GM13977 (cell line): ENCODE results near the gene ERN1.
"Not testable (repeated sequence)": the region's sequence is repeated elsewhere in the genome, so short reads cannot be mapped to it uniquely, and the experiment has no call there.

Experiments
- DNase-seq: peaks from one replicate; pipeline ENCODE4 v3.0.0; 2012; ENCODE audit warnings: low spot score
- in situ Hi-C: fragments of 300-500 bp; cut with MboI; formaldehyde crosslinking; loops from one replicate; pipeline ENCODE4 v1.12.0; 2022; ENCODE audit warnings: low sequenced_read_pairs, low pct_unique_long_range_greater_than_20kb, mixed read lengths, inconsistent platforms; ENCODE audit not compliant: unreplicated experiment
- TF ChIP-seq, protein P1 (sequence below): IDR thresholded peaks from 2 replicates; pipeline ENCODE4 v1.5.1; 2012; ENCODE audit warnings: mild to moderate bottlenecking, control low read depth; ENCODE audit not compliant: insufficient read depth; ENCODE audit errors: extremely low read depth, missing control alignments

The ERN1 gene

DNA sequence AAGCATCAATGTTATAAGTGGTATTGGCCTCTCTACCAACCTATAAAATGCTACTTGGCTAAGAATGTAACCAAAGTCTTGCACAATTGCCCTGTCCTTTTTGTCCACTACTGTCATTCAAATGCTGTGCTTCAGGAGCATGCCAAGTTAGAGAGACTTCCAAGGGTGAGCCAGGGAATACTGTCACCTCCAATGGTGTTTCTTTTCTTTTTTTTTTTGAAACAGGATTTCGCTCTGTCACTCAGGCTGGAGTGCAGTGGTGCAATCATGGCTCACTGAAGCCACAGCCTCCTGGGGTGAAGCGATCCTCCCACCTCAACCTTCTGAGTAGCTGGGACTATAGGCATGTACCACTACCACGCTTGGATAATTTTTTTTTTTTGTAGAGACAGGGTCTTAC lies 43.7 kb upstream of the ERN1 start:
- in situ Hi-C loops = no loop called here
- no peak for DNase-seq
- TF ChIP-seq, protein P1, sequence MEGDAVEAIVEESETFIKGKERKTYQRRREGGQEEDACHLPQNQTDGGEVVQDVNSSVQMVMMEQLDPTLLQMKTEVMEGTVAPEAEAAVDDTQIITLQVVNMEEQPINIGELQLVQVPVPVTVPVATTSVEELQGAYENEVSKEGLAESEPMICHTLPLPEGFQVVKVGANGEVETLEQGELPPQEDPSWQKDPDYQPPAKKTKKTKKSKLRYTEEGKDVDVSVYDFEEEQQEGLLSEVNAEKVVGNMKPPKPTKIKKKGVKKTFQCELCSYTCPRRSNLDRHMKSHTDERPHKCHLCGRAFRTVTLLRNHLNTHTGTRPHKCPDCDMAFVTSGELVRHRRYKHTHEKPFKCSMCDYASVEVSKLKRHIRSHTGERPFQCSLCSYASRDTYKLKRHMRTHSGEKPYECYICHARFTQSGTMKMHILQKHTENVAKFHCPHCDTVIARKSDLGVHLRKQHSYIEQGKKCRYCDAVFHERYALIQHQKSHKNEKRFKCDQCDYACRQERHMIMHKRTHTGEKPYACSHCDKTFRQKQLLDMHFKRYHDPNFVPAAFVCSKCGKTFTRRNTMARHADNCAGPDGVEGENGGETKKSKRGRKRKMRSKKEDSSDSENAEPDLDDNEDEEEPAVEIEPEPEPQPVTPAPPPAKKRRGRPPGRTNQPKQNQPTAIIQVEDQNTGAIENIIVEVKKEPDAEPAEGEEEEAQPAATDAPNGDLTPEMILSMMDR = no peak

DNA sequence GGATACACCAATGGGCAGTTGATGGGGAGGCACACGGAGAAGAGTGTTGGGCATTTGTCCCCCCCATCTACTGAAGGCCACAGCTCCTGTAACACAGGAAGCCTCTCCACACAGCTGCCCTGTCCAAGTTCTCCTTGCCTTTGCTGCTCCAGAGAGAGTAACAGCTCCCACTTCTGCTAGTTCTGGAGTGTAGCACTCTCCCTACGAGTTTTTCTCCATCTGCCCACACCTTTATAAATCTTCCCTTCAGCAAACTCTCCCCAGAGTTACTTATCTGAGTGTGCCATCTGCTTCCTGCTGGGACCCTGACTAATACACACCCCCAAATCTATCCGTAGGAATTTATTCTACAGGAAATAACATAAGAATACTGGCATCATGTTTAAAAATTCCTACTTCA lies 42.6 kb upstream of the ERN1 start:
- in situ Hi-C loops = no loop called here
- TF ChIP-seq, protein P1 = no peak
- DNase-seq = no peak

DNA sequence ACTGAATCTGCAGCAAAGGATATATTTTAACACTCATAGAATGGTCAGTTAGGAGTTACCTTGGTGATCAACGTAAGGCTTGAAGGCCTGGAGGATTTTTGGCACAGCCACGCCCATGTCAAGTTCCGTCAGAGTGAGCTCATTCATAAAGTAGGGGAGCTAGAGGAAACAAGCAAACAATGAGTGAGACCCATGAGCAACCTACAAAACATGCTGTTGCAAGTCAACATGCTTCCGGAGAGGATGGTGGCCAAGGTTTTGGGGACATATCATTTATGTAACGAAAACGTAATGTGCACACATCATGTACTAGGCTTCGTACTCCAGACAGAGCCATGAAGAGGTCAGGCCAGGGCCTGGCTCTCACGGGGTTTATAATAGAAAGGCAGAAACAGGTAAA lies 41.1 kb upstream of the ERN1 start:
- TF ChIP-seq, protein P1 = no peak
- in situ Hi-C loops = no loop called here
- no peak for DNase-seq

DNA sequence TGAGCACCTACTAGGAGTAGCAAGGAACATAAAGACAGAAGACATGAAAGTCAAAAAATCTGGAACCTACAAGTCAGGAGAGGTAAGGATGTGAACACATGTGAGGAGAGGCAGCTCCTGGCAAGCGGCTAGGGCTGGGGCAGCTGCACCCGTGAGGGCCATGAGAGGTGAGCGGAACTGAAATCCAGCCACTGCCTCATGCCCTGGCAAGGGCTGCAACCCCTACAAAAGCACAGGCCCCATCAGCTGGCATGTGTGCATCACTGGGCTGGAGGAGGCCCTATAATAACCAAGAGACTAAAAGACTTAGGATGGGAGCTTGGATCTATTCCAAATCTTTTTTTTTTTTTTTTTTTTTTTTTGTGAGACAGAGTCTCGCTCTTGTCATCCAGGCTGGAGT lies 40.3 kb upstream of the ERN1 start:
- DNase-seq = no peak
- in situ Hi-C loops = no loop called here
- TF ChIP-seq, protein P1 = no peak

DNA sequence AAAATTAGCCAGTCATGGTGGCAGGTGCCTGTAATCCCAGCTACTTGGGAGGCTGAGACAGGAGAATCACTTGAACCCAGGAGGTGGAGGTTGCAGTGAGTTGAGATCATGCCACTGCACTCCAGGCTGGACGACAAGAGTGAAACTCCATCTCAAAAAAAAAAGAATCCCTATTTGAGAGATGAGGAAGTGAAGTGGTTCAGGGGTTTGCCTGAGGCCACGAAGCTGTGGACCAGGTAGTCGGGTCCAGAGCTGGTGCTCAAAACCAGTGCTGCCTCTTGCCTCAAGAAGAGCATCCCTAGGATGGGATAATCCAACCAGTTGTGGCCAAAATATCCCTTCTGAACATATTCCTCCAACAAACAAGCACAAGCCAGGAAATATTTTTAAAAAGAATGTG lies 37.7 kb upstream of the ERN1 start:
- in situ Hi-C loops, DNase-seq: not testable (repeated sequence)

DNA sequence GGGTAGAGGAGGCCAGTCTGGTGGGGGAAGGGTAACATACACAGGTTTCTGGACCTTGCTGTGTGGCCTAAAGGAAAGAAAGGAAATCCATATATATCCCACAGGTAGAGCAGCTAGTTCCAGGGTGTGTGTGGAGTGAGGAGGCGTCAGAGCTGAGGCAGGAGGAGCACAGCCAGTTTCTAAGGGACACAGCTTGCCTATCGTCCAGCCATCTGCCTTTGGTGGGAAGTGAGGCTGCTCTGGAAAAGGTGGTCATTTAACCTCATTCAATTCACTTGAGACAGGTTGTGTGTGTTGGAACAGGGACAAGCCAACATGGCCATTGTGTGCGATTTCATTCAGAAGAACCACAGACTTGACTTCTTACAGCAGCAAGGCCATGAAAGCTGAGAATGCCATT lies 36.9 kb upstream of the ERN1 start:
- in situ Hi-C loops = no loop called here
- no peak for DNase-seq
- TF ChIP-seq, protein P1 = no peak

DNA sequence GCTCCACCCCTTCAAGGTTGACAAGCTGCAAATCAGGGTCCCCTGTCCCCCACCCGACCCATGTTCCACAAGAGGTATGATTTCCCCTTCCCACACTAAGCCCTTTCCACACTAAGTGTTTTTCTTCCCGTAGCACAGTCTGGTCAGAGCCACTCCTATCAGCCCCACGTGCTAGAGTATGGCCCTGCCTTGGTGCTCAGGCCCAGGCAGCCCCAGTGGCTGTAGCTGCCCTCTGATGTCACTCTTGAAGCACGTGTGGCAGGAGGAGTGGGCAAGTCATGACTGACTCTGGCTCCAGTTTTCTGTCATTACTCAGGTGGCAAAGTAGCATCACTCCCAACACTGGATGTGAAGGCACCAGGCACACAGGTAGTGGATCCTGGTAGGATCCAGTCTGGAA lies 35.4 kb upstream of the ERN1 start:
- DNase-seq = no peak
- in situ Hi-C loops = no loop called here
- TF ChIP-seq, protein P1 = no peak
